HG03060 (cell line): Measurements from ENCODE around the gene CDYL2.
"Not testable (repeated sequence)": the region's sequence is repeated elsewhere in the genome, so short reads cannot be mapped to it uniquely, and the experiment has no call there.

ENCODE experiments used
- ATAC-seq: cut with Tn5 transposase; IDR thresholded peaks from one replicate; pipeline ENCODE4 v1.9.1; 2021; ENCODE audit warnings: low read depth, moderate number of reproducible peaks; ENCODE audit not compliant: unreplicated experiment

The CDYL2 gene

DNA sequence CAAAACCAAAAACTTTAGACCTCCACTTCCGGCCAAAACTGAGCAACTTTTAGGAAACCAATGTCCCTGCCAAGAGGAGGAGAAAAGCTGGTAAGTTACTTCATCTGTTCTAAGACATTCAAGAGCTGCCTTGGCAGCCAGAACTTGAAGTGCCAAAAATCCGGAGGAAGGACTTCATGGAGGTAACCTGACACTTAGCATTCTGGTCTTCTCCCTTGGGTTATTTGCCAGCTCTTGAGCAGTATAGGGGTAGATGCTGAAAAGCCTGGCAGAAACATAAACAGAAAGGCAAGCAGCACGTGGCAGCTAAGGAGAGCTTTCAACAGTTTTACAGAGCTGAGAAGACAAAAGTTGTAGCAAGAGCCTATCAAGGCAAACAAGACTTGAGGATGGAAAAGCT is 53.2 kb downstream of the CDYL2 start:
- ATAC-seq = no peak

DNA sequence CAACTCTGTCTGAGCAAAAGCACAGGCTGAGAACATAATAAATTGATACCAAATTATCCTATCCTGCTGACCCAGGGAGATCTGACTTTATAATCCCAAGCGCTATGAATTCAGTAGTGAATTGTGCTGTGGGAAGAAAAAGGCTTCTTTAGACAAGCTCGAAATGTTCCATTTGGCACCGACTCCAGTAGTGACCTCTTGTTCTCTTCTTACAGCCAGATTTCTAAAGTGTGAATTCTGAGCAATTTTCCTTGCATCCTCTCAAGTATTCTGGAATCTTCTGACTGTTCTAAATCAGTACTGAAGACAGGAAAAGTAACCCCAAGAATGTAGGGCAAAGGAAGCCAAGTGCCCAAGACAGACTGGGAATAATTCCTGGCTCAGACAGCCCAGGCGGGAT is 58.2 kb downstream of the CDYL2 start:
- ATAC-seq = no peak

DNA sequence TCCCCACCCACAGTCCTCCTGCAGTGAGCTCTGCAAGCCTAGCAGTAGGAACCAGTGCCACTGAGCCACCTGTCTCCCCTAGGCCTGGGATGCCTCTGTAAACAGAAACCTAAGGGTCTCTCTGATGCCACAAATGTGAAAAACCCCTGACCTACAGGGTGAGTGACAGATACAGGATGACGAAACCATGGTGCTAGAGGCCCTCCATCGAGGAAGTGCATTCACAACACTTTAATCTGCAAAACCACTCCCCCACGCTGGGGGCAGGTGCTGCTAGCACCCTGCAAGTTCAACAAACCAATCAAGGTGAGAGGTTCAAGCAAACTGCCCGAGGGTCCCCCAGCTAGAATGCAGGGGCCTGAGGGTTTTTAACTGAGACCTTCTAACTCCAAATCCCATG is 59.5 kb downstream of the CDYL2 start:
- no peak for ATAC-seq

DNA sequence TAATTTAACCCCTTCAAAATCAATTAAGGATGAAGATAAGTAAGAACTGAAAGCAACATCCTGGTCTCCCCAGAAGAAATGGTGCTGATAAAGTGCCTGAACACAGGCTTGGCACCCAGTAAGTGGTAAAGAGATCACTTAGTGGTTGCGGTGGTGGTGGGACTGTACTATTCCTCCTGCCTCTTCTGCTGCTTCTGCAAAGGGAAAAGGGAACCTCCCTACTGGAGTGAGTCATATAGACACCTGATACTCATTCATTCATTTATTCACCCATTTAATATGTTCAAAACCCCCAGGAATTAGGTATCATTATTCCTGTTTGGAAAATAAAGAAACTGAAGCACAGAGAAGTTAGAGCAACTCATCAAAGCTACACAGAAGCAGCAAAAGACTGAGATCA is 60.6 kb downstream of the CDYL2 start:
- ATAC-seq = no peak

DNA sequence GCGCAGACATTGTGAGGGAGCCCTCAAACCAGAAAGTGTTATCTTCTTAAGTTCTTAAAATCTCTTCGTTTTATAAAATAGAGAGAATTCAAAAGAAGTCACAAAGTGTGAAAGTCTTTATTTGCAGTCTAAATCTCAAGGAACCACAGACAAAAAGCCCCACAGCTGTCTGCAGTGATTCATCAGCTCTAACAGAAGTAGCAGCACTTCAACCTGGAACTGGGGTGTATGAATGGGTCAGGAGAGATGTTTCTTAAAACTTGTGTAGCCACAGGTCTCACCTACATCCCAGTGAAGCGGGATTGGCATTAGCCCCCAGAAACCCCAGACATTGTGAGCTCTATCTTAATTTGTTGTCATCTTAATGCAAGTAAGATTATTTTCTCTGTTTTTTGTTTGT is 61.1 kb downstream of the CDYL2 start:
- ATAC-seq = no peak

DNA sequence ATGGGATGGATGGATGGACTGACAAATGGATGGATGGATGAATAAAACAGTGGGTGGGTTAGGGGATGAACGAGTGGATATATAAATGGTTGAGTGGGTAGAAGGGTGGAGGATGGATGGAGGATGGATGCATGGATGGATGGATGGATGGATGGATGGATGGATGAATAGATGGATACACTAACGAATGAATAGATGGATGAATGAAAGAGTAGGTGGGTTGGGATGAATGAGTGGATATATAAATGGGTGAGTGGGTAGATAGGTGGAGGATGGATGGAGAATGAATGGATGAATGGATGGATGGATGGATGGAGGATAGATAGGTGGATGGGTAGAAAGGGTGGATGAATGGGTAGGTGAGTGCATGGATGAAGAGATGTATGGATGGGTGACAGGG is 62.1 kb downstream of the CDYL2 start:
- no peak for ATAC-seq

DNA sequence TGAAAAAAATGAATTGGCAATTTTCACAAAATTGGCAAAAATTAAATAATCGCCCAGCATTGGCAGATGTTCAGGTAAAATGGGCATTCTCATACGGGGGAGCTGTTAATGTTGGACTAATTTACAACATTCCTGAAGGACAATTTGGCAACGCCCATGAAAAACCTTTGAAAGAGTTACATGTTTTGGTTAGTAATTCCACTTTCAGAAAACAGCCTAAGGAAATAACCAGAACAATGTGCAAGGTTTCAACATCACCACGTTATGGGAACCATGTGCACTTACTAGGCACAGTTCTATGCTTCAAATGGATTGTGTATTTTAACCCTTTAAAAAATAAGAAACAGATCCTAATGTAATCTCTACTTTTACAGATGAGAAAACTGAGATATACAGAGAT is 62.7 kb downstream of the CDYL2 start:
- ATAC-seq = no peak

DNA sequence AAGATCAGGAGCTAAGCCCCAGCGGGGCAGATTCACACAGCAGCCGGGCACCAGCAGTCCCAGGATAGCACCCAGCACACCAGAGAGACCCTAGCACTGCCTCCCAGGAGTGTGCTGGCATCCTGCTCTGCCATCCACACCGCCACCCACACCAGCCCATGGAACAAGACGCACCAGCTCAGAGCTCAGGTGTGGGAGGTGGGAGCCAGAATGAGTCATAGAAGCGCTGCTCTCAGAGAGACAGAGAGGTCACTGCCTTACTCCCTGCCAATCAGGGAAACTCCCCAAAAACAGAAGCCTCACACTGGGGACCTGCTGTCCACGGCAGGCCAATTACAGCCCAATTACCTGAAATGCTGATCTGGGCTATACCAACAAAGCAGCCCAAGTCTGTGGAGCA is 64.9 kb downstream of the CDYL2 start:
- no peak for ATAC-seq

DNA sequence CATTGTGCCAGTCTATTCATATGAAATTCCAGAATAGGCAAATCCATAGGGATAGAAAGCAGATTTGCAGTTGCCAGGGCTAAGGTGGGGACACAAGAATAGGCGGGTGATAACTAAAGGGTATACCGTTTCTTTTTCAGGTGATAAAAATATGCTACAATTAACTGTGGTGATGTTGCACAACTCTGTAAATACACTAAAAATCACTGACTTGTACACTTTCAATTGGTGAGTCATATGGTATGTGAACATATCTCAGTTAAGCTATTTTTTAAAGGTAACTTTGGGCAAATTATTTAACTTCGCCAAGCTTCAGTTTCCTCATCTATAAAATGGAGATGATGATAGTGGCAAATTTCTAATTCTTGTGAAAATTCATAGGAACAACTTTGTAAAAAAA is 65.9 kb downstream of the CDYL2 start:
- ATAC-seq = no peak

DNA sequence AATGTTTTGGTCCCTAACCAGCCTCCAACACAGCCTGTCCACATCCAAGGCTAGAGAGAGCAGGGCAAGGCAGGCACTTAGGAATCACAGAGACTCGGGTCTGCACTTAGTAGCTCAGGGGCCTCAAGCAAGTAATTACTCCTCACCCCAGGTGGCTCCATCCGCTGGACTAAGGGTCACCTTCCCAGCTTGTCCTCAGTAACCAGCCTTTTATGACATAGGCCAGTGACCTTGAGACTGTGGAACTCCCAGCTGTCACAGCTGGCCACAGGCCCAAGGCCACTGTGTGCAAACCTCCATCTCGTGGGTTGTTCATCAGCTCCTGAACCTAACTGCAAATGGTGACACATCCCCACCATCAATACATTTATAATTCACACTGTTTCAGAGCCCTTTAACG is 68.6 kb downstream of the CDYL2 start:
- ATAC-seq = no peak

DNA sequence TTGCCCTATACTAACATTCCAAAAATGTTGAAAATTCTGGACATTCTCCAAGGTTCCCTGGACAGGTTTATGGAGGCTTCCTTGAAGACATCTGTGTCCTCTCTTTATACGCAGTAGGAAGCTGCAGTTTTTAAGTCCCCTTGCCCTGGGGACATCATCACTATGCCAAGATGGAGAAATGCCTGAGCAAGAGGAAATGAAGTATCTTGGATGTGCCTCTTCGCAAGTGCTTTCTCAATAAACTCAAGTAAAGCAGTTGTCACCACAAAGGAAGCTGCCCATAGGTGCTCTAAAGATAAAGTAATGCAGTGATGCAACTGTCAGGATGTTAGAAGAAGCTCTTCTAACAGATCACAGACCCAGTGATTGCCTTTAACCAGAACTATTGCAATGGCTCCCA is 71.0 kb downstream of the CDYL2 start:
- ATAC-seq = no peak

DNA sequence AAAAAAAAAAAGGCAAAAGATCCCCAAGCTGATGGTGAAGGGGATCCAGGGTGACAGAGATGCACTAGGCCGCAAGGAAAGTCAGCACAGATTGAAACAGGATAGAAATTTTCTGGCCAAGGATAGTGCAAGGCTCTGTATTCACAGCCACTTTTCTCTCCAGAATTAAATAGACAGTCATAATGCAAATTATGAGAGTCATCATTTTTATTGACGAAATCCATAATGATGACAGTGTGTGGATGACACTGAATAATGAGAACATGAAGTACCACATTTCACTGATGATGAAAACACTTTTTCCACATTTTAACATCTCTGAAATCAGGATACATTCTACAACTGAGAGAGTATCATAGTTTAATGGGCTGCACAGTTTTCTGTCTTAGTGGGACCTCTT is 72.5 kb downstream of the CDYL2 start:
- no peak for ATAC-seq

DNA sequence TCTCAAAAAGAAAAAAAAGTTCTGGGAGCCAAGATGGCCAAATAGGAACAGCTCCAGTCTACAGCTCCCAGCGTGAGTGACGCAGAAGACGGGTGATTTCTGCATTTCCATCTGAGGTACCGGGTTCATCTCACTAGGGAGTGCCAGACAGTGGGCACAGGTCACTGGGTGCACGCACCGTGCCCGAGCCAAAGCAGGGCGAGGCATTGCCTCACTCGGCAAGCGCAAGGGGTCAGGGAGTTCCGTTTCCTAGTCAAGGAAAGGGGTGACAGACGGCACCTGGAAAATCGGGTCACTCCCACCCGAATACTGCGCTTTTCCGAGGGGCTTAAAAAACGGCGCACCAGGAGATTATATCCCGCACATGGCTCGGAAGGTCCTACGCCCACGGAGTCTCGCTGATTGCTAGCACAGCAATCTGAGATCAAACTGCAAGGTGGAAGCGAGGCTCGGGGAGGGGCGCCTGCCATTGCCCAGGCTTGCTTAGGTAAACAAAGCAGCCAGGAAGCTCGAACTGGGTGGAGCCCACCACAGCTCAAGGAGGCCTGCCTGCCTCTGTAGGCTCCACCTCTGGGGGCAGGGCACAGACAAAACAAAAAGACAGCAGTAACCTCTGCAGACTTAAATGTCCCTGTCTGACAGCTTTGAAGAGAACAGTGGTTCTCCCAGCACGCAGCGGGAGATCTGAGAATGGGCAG is 77.2 kb downstream of the CDYL2 start:
- ATAC-seq = not testable (repeated sequence)

DNA sequence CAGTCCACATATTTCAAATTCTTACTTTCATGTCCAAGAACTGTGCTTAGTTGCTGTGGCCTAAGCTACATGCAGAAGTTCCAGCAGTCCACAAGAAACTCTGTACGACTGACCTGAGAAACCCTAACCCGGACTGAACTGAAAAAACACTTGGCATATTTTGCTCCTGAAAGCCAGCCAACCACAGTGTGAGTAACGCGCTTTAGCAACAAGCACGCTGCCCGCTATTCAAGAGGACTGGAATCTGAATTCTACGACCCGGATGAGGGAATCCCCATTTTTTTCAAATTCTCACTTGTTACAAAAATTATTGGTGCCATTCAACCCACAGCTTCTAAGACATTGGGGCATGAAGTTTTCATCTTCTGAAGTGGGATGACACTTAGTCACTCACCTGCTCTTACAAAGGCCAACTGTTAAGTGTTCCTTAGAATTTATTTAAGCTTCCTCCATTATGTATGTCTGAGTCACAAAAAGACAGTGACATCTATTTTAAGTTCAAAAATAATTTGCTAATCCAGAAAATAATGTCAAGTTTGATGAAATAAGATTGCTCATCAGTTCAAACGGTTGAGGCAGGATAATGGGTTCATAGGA is 78.7 kb downstream of the CDYL2 start:
- no peak for ATAC-seq

DNA sequence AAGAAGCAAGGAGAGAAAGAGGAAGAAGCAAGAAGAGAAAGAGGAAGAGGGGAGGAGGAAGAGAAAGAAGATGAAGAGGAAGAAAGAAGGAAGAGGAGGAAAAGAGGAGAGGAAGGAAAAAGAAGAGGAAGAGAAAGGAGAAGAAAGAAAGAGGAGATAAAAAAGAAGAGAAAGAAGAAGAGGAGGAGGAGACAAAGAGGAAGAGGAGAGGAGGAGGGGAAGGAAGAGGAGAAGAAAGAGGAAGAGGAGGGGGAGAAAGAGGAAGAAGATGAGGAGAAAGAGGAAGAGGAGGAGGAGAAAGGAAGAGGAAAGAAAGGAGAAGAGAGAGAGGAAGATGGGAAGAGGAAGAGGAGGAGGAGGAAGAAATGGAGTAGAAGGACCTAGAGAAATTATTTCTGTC is 80.4 kb downstream of the CDYL2 start:
- ATAC-seq = no peak

DNA sequence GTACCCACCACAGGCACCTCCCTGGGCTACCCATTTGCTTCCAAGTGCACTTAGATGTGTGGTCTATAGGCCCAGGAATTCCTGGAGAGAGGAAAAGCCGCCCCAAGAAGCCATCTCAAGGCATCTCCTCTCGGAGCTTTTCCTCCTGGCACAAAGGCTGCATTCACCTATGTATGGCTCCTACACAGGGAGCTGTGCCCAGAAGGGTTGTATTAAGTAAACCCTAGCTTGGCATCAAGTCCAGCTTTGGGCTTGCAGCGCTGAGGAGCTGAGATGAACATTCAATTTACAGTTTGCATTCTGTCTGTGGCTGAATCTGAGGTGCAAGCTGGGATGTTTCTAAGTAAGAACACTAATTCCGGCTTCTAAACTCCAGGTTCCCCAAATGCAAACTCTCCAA is 81.3 kb downstream of the CDYL2 start:
- no peak for ATAC-seq

DNA sequence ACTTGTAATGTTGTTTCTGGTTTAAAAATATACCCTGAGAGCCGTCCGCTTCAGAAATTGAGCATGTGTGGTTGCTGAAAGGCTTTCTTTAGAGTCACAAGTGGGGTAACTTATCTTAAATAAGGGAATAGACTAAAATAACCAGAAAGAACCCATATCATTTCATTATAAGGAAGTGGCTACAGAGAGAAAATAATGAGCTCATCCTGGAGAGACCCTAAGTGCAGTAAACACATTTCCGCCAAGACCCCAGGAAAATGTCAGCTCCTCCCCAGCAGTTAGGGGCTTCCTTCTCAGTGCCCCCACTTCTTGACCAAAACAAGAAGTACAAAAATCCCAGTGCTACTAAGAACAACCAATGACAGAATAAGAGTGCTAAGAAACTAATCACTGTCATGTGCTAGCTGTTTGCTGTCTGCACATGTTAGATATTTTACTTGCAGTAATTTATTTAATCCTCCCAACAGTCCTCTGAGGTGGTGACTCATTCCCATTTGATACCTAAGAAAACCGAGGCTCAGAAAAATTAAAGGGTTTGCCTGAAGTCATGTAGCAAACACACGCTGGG is 83.5 kb downstream of the CDYL2 start:
- no peak for ATAC-seq

DNA sequence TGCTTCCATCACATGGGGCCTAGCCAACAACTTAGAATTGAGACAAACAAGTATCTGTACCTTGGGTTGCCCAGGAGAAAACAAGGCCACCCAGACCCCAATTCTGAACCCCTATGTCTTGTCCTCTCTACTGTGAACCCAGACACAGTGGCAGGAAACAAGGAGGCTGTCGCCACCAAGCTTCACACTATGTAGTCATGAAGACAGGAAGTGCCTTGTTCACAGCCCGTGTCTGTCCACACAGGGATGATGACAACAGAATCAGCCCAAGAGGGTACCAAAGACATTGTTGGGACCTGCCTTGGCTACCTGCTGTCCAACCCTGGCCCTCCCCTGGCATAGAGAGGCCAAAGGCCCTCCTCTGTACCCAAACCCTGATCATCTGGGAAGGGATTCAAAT is 84.8 kb downstream of the CDYL2 start:
- ATAC-seq = no peak

DNA sequence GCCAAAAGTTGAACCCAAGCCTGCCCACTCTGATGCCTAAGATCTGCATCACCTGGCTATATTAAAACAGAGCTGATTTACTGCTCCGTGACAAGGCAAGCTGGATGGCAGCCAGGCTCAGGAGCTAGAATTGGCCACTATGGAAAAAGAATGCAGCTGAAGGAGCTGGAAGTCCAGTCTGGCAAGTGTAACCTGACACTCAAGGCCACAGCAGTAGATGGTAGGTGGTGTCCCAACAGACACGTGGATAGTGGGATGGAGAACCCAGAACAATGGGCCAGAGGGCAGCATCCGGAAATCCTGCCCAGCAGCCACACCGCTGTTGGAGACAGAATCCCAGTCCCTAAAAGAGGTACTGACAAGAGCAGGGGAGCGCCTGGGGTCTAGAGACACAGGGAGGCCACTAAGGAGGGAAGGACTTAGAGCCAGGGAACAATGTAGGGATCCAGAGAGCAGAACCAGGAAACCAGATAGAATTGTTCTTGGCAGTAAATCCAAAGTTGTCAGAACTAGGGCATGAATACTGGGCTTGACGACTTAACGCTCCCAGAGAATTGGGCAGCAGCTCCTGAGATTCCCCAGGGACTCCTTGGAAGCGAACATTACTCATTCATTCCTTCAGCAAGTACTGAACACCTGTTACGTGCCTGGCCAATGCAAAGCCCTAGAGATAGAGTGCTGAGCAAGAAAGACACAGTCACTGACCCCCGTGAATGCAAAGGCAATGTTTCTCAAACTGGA is 85.7 kb downstream of the CDYL2 start:
- no peak for ATAC-seq

DNA sequence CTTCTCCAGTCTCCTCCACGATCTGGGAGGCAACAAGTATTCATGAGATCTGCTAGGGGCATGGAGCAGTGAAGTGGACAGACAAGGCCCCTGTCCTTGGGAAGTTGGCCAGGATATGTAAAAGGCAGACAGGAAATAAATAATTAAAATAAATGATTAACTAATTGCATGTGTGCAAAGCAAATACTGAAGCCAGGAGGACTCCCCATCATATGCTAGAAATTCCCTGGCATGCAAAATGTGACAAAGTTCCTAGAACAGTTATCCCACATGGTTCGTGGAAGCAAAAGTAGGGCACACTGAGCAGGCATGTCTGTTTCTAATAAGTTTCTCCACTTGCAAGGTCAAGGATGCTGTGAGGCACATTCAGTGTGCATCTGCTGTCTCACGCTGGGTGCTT is 86.8 kb downstream of the CDYL2 start:
- no peak for ATAC-seq

DNA sequence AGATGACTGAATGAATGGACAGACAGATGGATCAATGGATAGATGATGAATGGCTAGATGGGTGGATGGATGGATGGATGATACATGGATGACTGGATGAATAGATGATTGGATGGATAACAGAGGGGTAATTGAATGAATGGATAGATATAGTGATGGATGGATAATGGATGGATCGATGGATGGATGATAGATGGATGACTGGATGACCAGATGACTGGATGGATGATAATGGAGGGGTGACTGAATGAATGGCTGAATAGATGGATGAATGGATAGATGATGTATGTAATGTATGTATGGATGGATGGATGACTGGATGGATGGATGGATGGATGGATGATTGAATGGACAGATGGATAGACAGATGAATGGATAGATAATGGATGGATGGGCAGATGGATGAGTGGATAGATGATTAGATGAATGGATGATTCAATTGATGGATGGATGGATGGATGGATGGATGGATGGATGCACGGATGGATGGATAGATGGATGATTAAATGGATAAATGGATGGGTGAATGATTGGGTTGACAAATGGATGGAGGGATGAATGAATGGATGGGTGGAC is 87.7 kb downstream of the CDYL2 start:
- no peak for ATAC-seq
